IMR-90 (cell line): Measurements from ENCODE around the gene ATRN. TPM values are rescaled to one million over a fixed set of nuclear protein-coding genes. Genes with fewer than 3 reads are reported as not detected.

Experiments used
- ATAC-seq: fragments of 200-7000 bp; cut with Tn5 transposase; 2 replicates; pipeline ENCODE4 v1.9.1; 2020; ENCODE audit warnings: low read depth, mild to moderate bottlenecking, moderate library complexity
- BruUV-seq: library from RNA; stranded (reverse); fragments of 400-500 nt; replicated peaks from 2 replicates; lab custom pipeline; 2021; lab: Mats Ljungman, UMichigan
- CTCF ChIA-PET: fragments of 300-600 bp; formaldehyde crosslinking; extraction: SDS; loops from one replicate; lab custom pipeline; 2021; ENCODE audit warnings: antibody characterized with exemption; lab: Yijun Ruan, JAX
- POLR2A ChIA-PET: fragments of 300-600 bp; sonication (Branson Sonifier 250); formaldehyde crosslinking; loops from one replicate; lab custom pipeline; 2022; ENCODE audit warnings: antibody characterized with exemption; ENCODE audit not compliant: unreplicated experiment; lab: Charles Lee
- DNase-seq: peaks from one replicate; pipeline ENCODE4 v3.0.0; 2013
- H2AFZ ChIP-seq: replicated peaks from 2 replicates; pipeline ENCODE3; 2013; ENCODE audit warnings: low read length, mild to moderate bottlenecking; ENCODE audit not compliant: poor library complexity
- H2AK5ac ChIP-seq: 2 replicates; pipeline ENCODE4 v1.6.1; 2013; ENCODE audit warnings: low read depth, low read length, inconsistent platforms
- H2AK9ac ChIP-seq: replicated peaks from 2 replicates; pipeline ENCODE3; 2013; ENCODE audit warnings: mild to moderate bottlenecking, low read depth, low read length, moderate library complexity; ENCODE audit not compliant: poor library complexity
- H2BK120ac ChIP-seq: 2 replicates; pipeline ENCODE4 v1.6.1; 2013; ENCODE audit warnings: low read depth, low read length, inconsistent platforms
- H2BK15ac ChIP-seq: 3 replicates; pipeline ENCODE4 v1.6.1; 2013; ENCODE audit warnings: low read depth, low read length, inconsistent platforms
- H2BK20ac ChIP-seq: 2 replicates; pipeline ENCODE4 v1.6.1; 2013; ENCODE audit warnings: low read depth, mild to moderate bottlenecking, inconsistent platforms, low read length, moderate library complexity
- H2BK5ac ChIP-seq: 2 replicates; pipeline ENCODE4 v1.6.1; 2013; ENCODE audit warnings: mild to moderate bottlenecking, low read depth, low read length, inconsistent platforms; ENCODE audit not compliant: poor library complexity, severe bottlenecking
- H3K14ac ChIP-seq: replicated peaks from 2 replicates; pipeline ENCODE4 v1.6.1; 2013; ENCODE audit warnings: low read depth, low read length, inconsistent platforms
- H3K18ac ChIP-seq: 2 replicates; pipeline ENCODE4 v1.6.1; 2013; ENCODE audit warnings: low read depth, low read length, control low read depth
- H3K23ac ChIP-seq: 2 replicates; pipeline ENCODE4 v1.6.1; 2013; ENCODE audit warnings: low read depth, low read length, inconsistent platforms
- H3K27ac ChIP-seq: 2 replicates; pipeline ENCODE4 v1.5.1; 2013; ENCODE audit warnings: mild to moderate bottlenecking, control low read depth, low read length; ENCODE audit not compliant: insufficient read depth
- H3K27me3 ChIP-seq: 2 replicates; pipeline ENCODE4 v1.6.1; 2013; ENCODE audit warnings: low read length; ENCODE audit not compliant: control insufficient read depth, insufficient read depth
- H3K36me3 ChIP-seq: 2 replicates; pipeline ENCODE4 v1.6.1; 2013; ENCODE audit warnings: low read length, mixed read lengths; ENCODE audit not compliant: control insufficient read depth, insufficient read depth
- H3K4ac ChIP-seq: 2 replicates; pipeline ENCODE4 v1.6.1; 2013; ENCODE audit warnings: low read depth, low read length, inconsistent platforms
- H3K4me1 ChIP-seq: 2 replicates; pipeline ENCODE4 v1.6.1; 2013; ENCODE audit warnings: low read length, mixed read lengths; ENCODE audit not compliant: control insufficient read depth, insufficient read depth
- H3K4me2 ChIP-seq: 2 replicates; pipeline ENCODE4 v1.6.1; 2013; ENCODE audit warnings: low read depth, mild to moderate bottlenecking, control low read depth, low read length, moderate library complexity
- H3K4me3 ChIP-seq: 2 replicates; pipeline ENCODE4 v1.5.1; 2013; ENCODE audit warnings: low read depth, mild to moderate bottlenecking, control low read depth, low read length, moderate library complexity; ENCODE audit not compliant: insufficient read depth
- H3K56ac ChIP-seq: 2 replicates; pipeline ENCODE4 v1.6.1; 2013; ENCODE audit warnings: low read length, inconsistent platforms; ENCODE audit not compliant: insufficient read depth; ENCODE audit errors: extremely low read depth
- H3K79me1 ChIP-seq, 2 experiments: 2 replicates each; pipeline ENCODE4 v1.6.1; 2013; ENCODE audit warnings: low read length in 2 of 2, inconsistent platforms in 1 of 2, low read depth in 1 of 2
- H3K9ac ChIP-seq: 2 replicates; pipeline ENCODE4 v1.6.1; 2013; ENCODE audit warnings: low read depth, low read length, control low read depth
- H3K9me1 ChIP-seq: 2 replicates; pipeline ENCODE4 v1.6.1; 2013; ENCODE audit warnings: low read length, inconsistent platforms; ENCODE audit not compliant: insufficient read depth
- H3K9me3 ChIP-seq: 2 replicates; pipeline ENCODE4 v1.6.1; 2013; ENCODE audit warnings: low read length; ENCODE audit not compliant: control insufficient read depth, insufficient read depth
- H4K20me1 ChIP-seq: 2 replicates; pipeline ENCODE4 v1.6.1; 2013; ENCODE audit warnings: low read length, inconsistent platforms; ENCODE audit not compliant: insufficient read depth
- H4K5ac ChIP-seq: 2 replicates; pipeline ENCODE4 v1.6.1; 2013; ENCODE audit warnings: mild to moderate bottlenecking, low read depth, low read length, control low read depth
- H4K8ac ChIP-seq, 2 experiments: 2 replicates each; pipeline ENCODE4 v1.6.1; 2013; ENCODE audit warnings: low read depth in 2 of 2, low read length in 2 of 2, control low read depth in 1 of 2, inconsistent platforms in 1 of 2
- H4K91ac ChIP-seq: 2 replicates; pipeline ENCODE4 v1.6.1; 2013; ENCODE audit warnings: low read depth, low read length, inconsistent platforms; ENCODE audit not compliant: insufficient read depth
- CEBPB ChIP-seq: IDR thresholded peaks from 2 replicates; pipeline ENCODE4 v1.6.1; 2012; ENCODE audit warnings: low read depth, low read length, improper control_type of control experiment
- CHD1 ChIP-seq: IDR thresholded peaks from 2 replicates; pipeline ENCODE4 v1.6.1; 2012; ENCODE audit warnings: low read depth, low read length, improper control_type of control experiment
- FOS ChIP-seq: fragments of 150-350 bp; IDR thresholded peaks from 2 replicates; pipeline ENCODE4 v1.6.1; 2016; ENCODE audit warnings: low read depth, low read length
- MAFK ChIP-seq: IDR thresholded peaks from 2 replicates; pipeline ENCODE4 v1.6.1; 2012; ENCODE audit warnings: low read depth, low read length, improper control_type of control experiment
- MAZ ChIP-seq: IDR thresholded peaks from 2 replicates; pipeline ENCODE4 v1.6.1; 2012; ENCODE audit warnings: low read depth, mild to moderate bottlenecking, low read length, improper control_type of control experiment, moderate library complexity, borderline replicate concordance
- MXI1 ChIP-seq: IDR thresholded peaks from 2 replicates; pipeline ENCODE4 v1.6.1; 2012; ENCODE audit warnings: low read depth, mild to moderate bottlenecking, low read length, moderate library complexity, borderline replicate concordance
- NFE2L2 ChIP-seq: fragments of 150-350 bp; IDR thresholded peaks from 2 replicates; pipeline ENCODE4 v1.6.1; 2016; ENCODE audit warnings: low read depth, mild to moderate bottlenecking, low read length
- POLR2A ChIP-seq: IDR thresholded peaks from 2 replicates; pipeline ENCODE4 v1.6.1; 2012; ENCODE audit warnings: mild to moderate bottlenecking, low read depth, low read length
- RCOR1 ChIP-seq: IDR thresholded peaks from 2 replicates; pipeline ENCODE4 v1.6.1; 2012; ENCODE audit warnings: mild to moderate bottlenecking, low read length, improper control_type of control experiment; ENCODE audit not compliant: insufficient replicate concordance
- SMC3 ChIP-seq: fragments of 150-350 bp; IDR thresholded peaks from 2 replicates; pipeline ENCODE4 v1.6.1; 2016; ENCODE audit warnings: low read depth, mild to moderate bottlenecking, antibody characterized with exemption, low read length, moderate library complexity
- USF2 ChIP-seq: fragments of 150-350 bp; IDR thresholded peaks from 2 replicates; pipeline ENCODE4 v1.6.1; 2017; ENCODE audit warnings: mild to moderate bottlenecking, antibody characterized with exemption, low read length, low read depth
- WGBS, 2 experiments: methylation state at CpG; one replicate each; pipeline versions ENCODE4 v1.1.5 to v1.1.7; 2013; ENCODE audit warnings: missing lambda C conversion rate in 2 of 2; ENCODE audit not compliant: insufficient read length in 1 of 2; ENCODE audit errors: extremely low coverage in 2 of 2; 5-methylcytosine and 5-hydroxymethylcytosine counted together
- dilution Hi-C: fragments of 300-500 bp; cut with HindIII; formaldehyde crosslinking; loops from one replicate; pipeline ENCODE4 v1.14.3; 2018; ENCODE audit warnings: low sequenced_read_pairs; ENCODE audit not compliant: unreplicated experiment
- in situ Hi-C: fragments of 300-500 bp; cut with MboI; formaldehyde crosslinking; loops from 3 replicates; pipeline ENCODE4 v1.14.3; 2019; ENCODE audit warnings: low sequenced_read_pairs, inconsistent platforms, mixed read lengths
- intact Hi-C: fragments of 100-400 bp; cut with micrococcal nuclease; formaldehyde crosslinking; loops from 2 replicates; pipeline ENCODE4 v1.10.0; 2022
- polyA plus RNA-seq, 3 experiments: library from polyadenylated mRNA; depleted of rRNA; stranded (reverse); fragments of >200 nt; gene quantifications; 2 replicates each; pipeline ENCODE4 v1.2.3, GENCODE V29; 2012; ENCODE audit warnings: low replicate concordance in 1 of 3
- total RNA-seq: library from RNA; depleted of rRNA; stranded (reverse); fragments of >200 nt; gene quantifications from 2 replicates; pipeline ENCODE4 v1.2.3, GENCODE V29; 2012

ATRN gene
- total and polyA plus RNA-seq, 2 of the 4 experiments (the other 2 are of a cell fraction): 32.3 to 46.2 TPM

DNA sequence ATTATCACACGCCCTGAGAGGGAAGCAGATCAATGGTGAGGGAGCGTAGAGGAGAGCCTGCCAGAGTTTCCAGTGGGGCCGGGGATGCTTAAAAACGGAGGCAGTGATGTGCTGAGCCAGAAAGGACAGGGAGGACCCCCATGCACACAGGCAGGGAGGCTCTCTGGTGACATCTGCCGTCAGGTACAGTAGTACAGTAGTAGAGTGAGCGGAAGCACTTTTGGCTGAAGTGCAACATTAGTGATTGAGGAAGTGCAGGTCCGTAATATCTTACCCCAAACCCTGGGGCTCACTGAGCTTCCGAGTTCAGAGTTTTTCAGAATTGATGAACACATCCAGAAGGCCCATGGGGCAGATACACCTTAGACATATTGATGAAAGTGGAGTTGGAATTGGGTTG, 150.3 kb downstream of the ATRN start:
- Histone ChIP-seq H3K56ac (no peak overlapping the region), H3K27me3 (no peaks in the 10 kb centered on the region), H3K14ac (no peak overlapping the region), H3K4me1 (peaks cover 5% of the 10 kb centered on the region), H3K9me3 (no peaks in the 10 kb centered on the region), H3K9me1 (peaks cover 9% of the 10 kb centered on the region), H3K23ac (no peak overlapping the region), H2BK15ac (no peak overlapping the region), H3K27ac (no peak overlapping the region), H4K5ac (no peak overlapping the region), H2AFZ (no peak overlapping the region), H3K18ac (no peak overlapping the region), H3K36me3 (peaks cover 4% of the 10 kb centered on the region), H3K4me3 (no peak overlapping the region), H2BK20ac (no peak overlapping the region), H2AK5ac (no peak overlapping the region), H4K91ac (no peak overlapping the region), H4K20me1 (no peaks in the 10 kb centered on the region), H2BK120ac (no peak overlapping the region), H3K4ac (no peak overlapping the region), H2BK5ac (no peak overlapping the region), H3K4me2 (no peak overlapping the region), H3K79me1 (no peaks in the 10 kb centered on the region), H3K9ac (no peak overlapping the region), H4K8ac (no peak overlapping the region), H2AK9ac (no peak overlapping the region)
- TF ChIP-seq MXI1 (no peak), NFE2L2 (no peak), RCOR1 (no peak), FOS (no peak), MAFK (no peak), SMC3 (no peak), CEBPB (no peak), POLR2A (no peak), CHD1 (no peak), MAZ (no peak), USF2 (no peak)
- BruUV-seq: no TSS peak
- in situ Hi-C loops (no loop called here), dilution Hi-C loops (no loop called here), intact Hi-C loops (no loop called here)
- ATAC-seq (no peak), DNase-seq (no peak)
- WGBS, 2 experiments: 85% methylated on average over 3 of the region's 8 CpGs; no CpG with 5 or more reads in 1 of the 2 experiments
- ChIA-PET POLR2A (no interaction called here), CTCF (no interaction called here)
